ENCODE data around the gene RTN1.

RTN1 gene

GRCh38 chr14:59850458-59850857 is 20.1 kb downstream of the RTN1 start:
- no peak for DNase-seq (ENCODE audit: low read depth, low spot score)

- DNase-seq (ENCODE audit: low read depth, low spot score), result no peak
Observed at GRCh38 chr14:59849411-59850130, 21.0 kb downstream of the RTN1 start.

GRCh38 chr14:59848671-59849070 is 21.9 kb downstream of the RTN1 start:
- DNase-seq (ENCODE audit: low read depth, low spot score), result no peak

- no peak for DNase-seq (ENCODE audit: low read depth, low spot score)
Observed at GRCh38 chr14:59847711-59848110, 22.9 kb downstream of the RTN1 start.

- DNase-seq (ENCODE audit: low read depth, low spot score), result no peak
Observed at GRCh38 chr14:59846595-59846994, 24.0 kb downstream of the RTN1 start.

- DNase-seq (ENCODE audit: low read depth, low spot score), result no peak
Observed at GRCh38 chr14:59845245-59845644, 25.3 kb downstream of the RTN1 start.

- no peak for DNase-seq (ENCODE audit: low read depth, low spot score)
Observed at GRCh38 chr14:59844186-59844812, 26.3 kb downstream of the RTN1 start.

- no peak for DNase-seq (ENCODE audit: low read depth, low spot score)
Observed at GRCh38 chr14:59836116-59836515, 34.5 kb downstream of the RTN1 start.

GRCh38 chr14:59832653-59833294 is 37.8 kb downstream of the RTN1 start:
- no peak for DNase-seq (ENCODE audit: low read depth, low spot score)

- DNase-seq (ENCODE audit: low read depth, low spot score), result no peak
Observed at GRCh38 chr14:59831121-59831730, 39.4 kb downstream of the RTN1 start.

- no peak for DNase-seq (ENCODE audit: low read depth, low spot score)
Observed at GRCh38 chr14:59830338-59830734, 40.2 kb downstream of the RTN1 start.

GRCh38 chr14:59829469-59830337 is 40.9 kb downstream of the RTN1 start:
- no peak for DNase-seq (ENCODE audit: low read depth, low spot score)

GRCh38 chr14:59828276-59828675 is 42.3 kb downstream of the RTN1 start:
- no peak for DNase-seq (ENCODE audit: low read depth, low spot score)

- DNase-seq (ENCODE audit: low read depth, low spot score), result no peak
Observed at GRCh38 chr14:59827401-59827800, 43.2 kb downstream of the RTN1 start.

- no peak for DNase-seq (ENCODE audit: low read depth, low spot score)
Observed at GRCh38 chr14:59826150-59826549, 44.4 kb downstream of the RTN1 start.

- DNase-seq (ENCODE audit: low read depth, low spot score), result no peak
Observed at GRCh38 chr14:59823179-59823578, 47.4 kb downstream of the RTN1 start.

- DNase-seq (ENCODE audit: low read depth, low spot score), result no peak
Observed at GRCh38 chr14:59819446-59820088, 51.0 kb downstream of the RTN1 start.

GRCh38 chr14:59816941-59817340 is 53.6 kb downstream of the RTN1 start:
- DNase-seq (ENCODE audit: low read depth, low spot score), result no peak

GRCh38 chr14:59814988-59815387 is 55.6 kb downstream of the RTN1 start:
- DNase-seq (ENCODE audit: low read depth, low spot score), result no peak

GRCh38 chr14:59811815-59812214 is 58.8 kb downstream of the RTN1 start:
- no peak for DNase-seq (ENCODE audit: low read depth, low spot score)

- DNase-seq (ENCODE audit: low read depth, low spot score), result no peak
Observed at GRCh38 chr14:59811073-59811472, 59.5 kb downstream of the RTN1 start.

All from ELF-1 (cell line).